Measurements from ENCODE around the gene GPR31.
"Not testable (repeated sequence)": the region's sequence is repeated elsewhere in the genome, so short reads cannot be mapped to it uniquely, and the experiment has no call there.

DNA sequence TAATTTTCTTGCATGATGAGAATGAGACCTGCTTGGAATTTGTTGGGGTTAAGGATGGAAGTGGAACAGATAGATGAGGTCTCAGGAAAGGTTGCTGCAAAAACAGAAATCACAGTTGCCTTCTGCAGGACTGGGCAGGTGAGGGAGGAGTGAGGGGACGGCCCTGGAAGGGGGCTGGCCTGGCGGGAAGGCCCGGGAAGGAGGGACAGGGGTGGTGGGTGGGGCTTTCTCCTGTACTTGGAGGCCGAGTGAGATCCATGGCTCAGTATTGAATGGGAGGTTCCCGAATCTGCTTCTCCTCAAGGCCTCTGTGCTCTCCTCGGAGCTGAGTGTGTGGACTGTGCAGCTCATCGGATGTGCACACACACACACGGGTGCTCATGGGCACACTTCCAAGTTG lies 44.8 kb upstream of the GPR31 start:
- TF ChIP-seq POLR2A (IDR thresholded peaks at IDR 0.05): not testable (repeated sequence)
- TF ChIP-seq, protein P1, sequence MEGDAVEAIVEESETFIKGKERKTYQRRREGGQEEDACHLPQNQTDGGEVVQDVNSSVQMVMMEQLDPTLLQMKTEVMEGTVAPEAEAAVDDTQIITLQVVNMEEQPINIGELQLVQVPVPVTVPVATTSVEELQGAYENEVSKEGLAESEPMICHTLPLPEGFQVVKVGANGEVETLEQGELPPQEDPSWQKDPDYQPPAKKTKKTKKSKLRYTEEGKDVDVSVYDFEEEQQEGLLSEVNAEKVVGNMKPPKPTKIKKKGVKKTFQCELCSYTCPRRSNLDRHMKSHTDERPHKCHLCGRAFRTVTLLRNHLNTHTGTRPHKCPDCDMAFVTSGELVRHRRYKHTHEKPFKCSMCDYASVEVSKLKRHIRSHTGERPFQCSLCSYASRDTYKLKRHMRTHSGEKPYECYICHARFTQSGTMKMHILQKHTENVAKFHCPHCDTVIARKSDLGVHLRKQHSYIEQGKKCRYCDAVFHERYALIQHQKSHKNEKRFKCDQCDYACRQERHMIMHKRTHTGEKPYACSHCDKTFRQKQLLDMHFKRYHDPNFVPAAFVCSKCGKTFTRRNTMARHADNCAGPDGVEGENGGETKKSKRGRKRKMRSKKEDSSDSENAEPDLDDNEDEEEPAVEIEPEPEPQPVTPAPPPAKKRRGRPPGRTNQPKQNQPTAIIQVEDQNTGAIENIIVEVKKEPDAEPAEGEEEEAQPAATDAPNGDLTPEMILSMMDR (IDR thresholded peaks at IDR 0.05 in 4 of 5, conservative IDR thresholded peaks at IDR 0.05 in 1 of 5): not testable (repeated sequence)
